SU-DHL-6 (cell line): ENCODE data around the gene OR3A1.

ENCODE experiments used
- CTCF ChIP-seq: fragments of 200-600 bp; sonication (generic); IDR thresholded peaks from one replicate; pipeline ENCODE4 v1.5.1; 2017; ENCODE audit warnings: antibody characterized with exemption, mild to moderate bottlenecking, low read length, moderate library complexity; ENCODE audit not compliant: insufficient read depth, poor library complexity, severe bottlenecking
- EZH2phosphoT487 ChIP-seq: fragments of 200-600 bp; sonication (generic), shearing (Covaris generic); conservative IDR thresholded peaks from 2 replicates; pipeline ENCODE4 v1.6.1; 2018; ENCODE audit warnings: mild to moderate bottlenecking, antibody characterized with exemption, low read length, moderate library complexity, mixed read lengths

GRCh38 chr17:3260600-3260999 lies 37.6 kb downstream of the OR3A1 start:
- TF ChIP-seq CTCF = no peak
- no peak for TF ChIP-seq EZH2phosphoT487
